Spleen (tissue), 11 donors: ENCODE measurements around the gene CYP19A1. TPM values are rescaled to one million over a fixed set of nuclear protein-coding genes. Genes with fewer than 3 reads are reported as not detected.

Experiments used
- DNase-seq: peaks from one replicate; pipeline ENCODE4 v3.0.0-alpha.2; 2020
- H3K27ac ChIP-seq, 8 donors: fragments of 200-600 bp; sonication (generic) in 7 of 8; 1 replicate in 4 of 8; 2 replicates in 4 of 8; pipeline versions ENCODE4 v1.5.0 to v1.8.0; 2016 to 2021; ENCODE audit warnings: inconsistent platforms in 4 of 8, mild to moderate bottlenecking in 4 of 8, moderate library complexity in 1 of 8
- H3K27me3 ChIP-seq, 7 donors: fragments of 200-600 bp; sonication (generic) in 6 of 7; replicated peaks in 1 of 7; 1 replicate in 4 of 7; 2 replicates in 3 of 7; pipeline versions ENCODE4 v1.5.0 to v1.8.0; 2016 to 2021; ENCODE audit warnings: inconsistent platforms in 3 of 7, mild to moderate bottlenecking in 1 of 7
- H3K36me3 ChIP-seq, 6 donors: fragments of 200-600 bp; sonication (generic) in 5 of 6; 1 replicate in 4 of 6; 2 replicates in 2 of 6; pipeline versions ENCODE4 v1.5.0 to v1.8.0; 2016 to 2021; ENCODE audit warnings: inconsistent platforms in 2 of 6
- H3K4me1 ChIP-seq, 6 donors: fragments of 200-600 bp; sonication (generic) in 5 of 6; 1 replicate in 3 of 6; 2 replicates in 3 of 6; pipeline versions ENCODE4 v1.5.0 to v1.8.0; 2016 to 2021; ENCODE audit warnings: inconsistent platforms in 3 of 6
- H3K4me3 ChIP-seq, 8 donors: fragments of 200-600 bp; sonication (generic) in 7 of 8; 1 replicate in 4 of 8; 2 replicates in 4 of 8; pipeline versions ENCODE4 v1.5.0 to v1.8.0; 2016 to 2021; ENCODE audit warnings: inconsistent platforms in 4 of 8, mild to moderate bottlenecking in 4 of 8, moderate library complexity in 2 of 8
- H3K9me3 ChIP-seq, 8 donors: fragments of 200-600 bp; sonication (generic) in 7 of 8; 1 replicate in 4 of 8; 2 replicates in 4 of 8; pipeline versions ENCODE4 v1.5.0 to v1.8.0; 2016 to 2021; ENCODE audit warnings: inconsistent platforms in 4 of 8
- POLR2A ChIP-seq, 3 donors: fragments of 450-650 bp; IDR thresholded peaks; one replicate each; pipeline ENCODE4 v1.5.1; 2017; ENCODE audit warnings: antibody characterized with exemption in 3 of 3, mild to moderate bottlenecking in 1 of 3
- POLR2AphosphoS5 ChIP-seq, 3 donors: sonication (generic); formaldehyde crosslinking; IDR thresholded peaks; one replicate each; pipeline ENCODE4 v1.5.1; 2017; ENCODE audit warnings: antibody characterized with exemption in 3 of 3
- WGBS, 5 donors: extraction: QIAGEN DNeasy Blood & Tissue Kit in 3 of 5; methylation state at CpG; one replicate each; pipeline versions ENCODE4 v1.1.5 to v1.1.7; 2013 to 2018; 5-methylcytosine and 5-hydroxymethylcytosine counted together
- intact Hi-C: fragments of 100-400 bp; cut with DNase I; formaldehyde crosslinking; loops from one replicate; pipeline ENCODE4 v1.15.0; 2023; ENCODE audit warnings: low total_unique reads
- polyA plus RNA-seq, 3 donors: library from polyadenylated mRNA; stranded (reverse); fragments of 200-250 nt; gene quantifications; one replicate each; pipeline ENCODE4 v1.2.1, GENCODE V29; 2013
- total RNA-seq, 7 donors: library from RNA; depleted of rRNA in 3 of 7; stranded (reverse); fragments of >200 nt in 3 of 7; fragmentation: NEBNext Ultra II Directional in 4 of 7; extraction: Animal tissue kit (Norgen Biotek cat#: 25700) in 4 of 7; gene quantifications; one replicate each; pipeline versions ENCODE4 v1.1.0 to v1.2.1, GENCODE V29; 2016 to 2021
- TF ChIP-seq, protein P1 (sequence below), 11 experiments: fragments of 200-600 bp in 7 of 11; fragments of 450-650 bp in 4 of 11; sonication (generic) in 4 of 11; IDR thresholded peaks in 8 of 11; conservative IDR thresholded peaks in 3 of 11; 1 replicate in 7 of 11; 2 replicates in 4 of 11; pipeline versions ENCODE4 v1.4.0 to v1.8.0; 2016 to 2021; ENCODE audit warnings: antibody characterized with exemption in 11 of 11, inconsistent platforms in 4 of 11, mild to moderate bottlenecking in 1 of 11
- donor health status: healthy with polysubstance abuse.
- donor health status: DM: no; HTN: no; CAD: no; lungs with moderate emphysema.
- donor health status: DM: no; HTN: no; CAD: no.
- donor health status: Bipolar disorder and iron deficiency.
- donor health status: healthy.
- donor health status: DM: no; HTN: no; CAD: no.
- donor health status: DM: yes; HTN: yes; CAD: no.

CYP19A1 gene
- total and polyA plus RNA-seq, 10 donors: 0.13 to 5.6 (median 0.96) TPM; not detected in 1

DNA sequence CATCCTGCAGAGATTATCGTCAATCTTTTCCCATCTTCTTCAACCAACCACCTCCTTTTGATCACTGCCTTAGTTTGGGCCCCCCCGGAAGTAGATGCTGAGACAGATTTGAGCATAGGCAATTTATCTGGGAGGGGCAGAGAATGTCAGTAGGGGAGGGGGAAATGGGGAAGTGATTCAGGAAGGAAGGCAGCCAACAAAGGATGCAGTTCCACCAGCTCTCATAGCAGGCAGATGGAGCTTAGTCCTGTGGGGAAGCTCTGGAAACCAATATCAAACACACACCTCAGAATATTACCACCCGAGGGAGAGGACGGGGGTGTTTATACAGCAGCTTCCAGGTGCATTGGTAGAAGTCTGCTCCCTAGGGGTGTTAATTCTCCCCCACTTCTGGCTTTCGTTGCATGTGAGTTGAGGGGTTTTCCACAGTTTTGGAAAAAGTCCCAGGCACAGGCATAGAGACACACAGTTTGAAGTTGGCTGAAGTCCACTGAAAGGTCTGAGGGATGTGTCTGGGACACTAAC, 152.2 kb downstream of the CYP19A1 start:
- no peak overlapping the region for H3K4me3 ChIP-seq
- no peak for TF ChIP-seq POLR2A (IDR thresholded peaks at IDR 0.05)
- TF ChIP-seq, protein P1, sequence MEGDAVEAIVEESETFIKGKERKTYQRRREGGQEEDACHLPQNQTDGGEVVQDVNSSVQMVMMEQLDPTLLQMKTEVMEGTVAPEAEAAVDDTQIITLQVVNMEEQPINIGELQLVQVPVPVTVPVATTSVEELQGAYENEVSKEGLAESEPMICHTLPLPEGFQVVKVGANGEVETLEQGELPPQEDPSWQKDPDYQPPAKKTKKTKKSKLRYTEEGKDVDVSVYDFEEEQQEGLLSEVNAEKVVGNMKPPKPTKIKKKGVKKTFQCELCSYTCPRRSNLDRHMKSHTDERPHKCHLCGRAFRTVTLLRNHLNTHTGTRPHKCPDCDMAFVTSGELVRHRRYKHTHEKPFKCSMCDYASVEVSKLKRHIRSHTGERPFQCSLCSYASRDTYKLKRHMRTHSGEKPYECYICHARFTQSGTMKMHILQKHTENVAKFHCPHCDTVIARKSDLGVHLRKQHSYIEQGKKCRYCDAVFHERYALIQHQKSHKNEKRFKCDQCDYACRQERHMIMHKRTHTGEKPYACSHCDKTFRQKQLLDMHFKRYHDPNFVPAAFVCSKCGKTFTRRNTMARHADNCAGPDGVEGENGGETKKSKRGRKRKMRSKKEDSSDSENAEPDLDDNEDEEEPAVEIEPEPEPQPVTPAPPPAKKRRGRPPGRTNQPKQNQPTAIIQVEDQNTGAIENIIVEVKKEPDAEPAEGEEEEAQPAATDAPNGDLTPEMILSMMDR (IDR thresholded peaks at IDR 0.05 in 8 of 11, conservative IDR thresholded peaks at IDR 0.05 in 3 of 11): no peak
- no peak for TF ChIP-seq POLR2AphosphoS5 (IDR thresholded peaks at IDR 0.05)
- peak overlapping the region in 5 of 8 donors; percentile 26 to 84 (median 69) for H3K27ac ChIP-seq
- H3K4me1 ChIP-seq: peaks cover 0 to 63% (median 38%) of the 10 kb centered on the region in 6 donors
- WGBS, 5 donors: 30 to 53% (median 37%) methylated on average over 5 of the region's 5 CpGs
- DNase-seq: no peak
- no peaks in the 10 kb centered on the region for H3K27me3 ChIP-seq
- no peaks in the 10 kb centered on the region for H3K36me3 ChIP-seq
- intact Hi-C loops: no loop called here
- no peaks in the 10 kb centered on the region for H3K9me3 ChIP-seq

DNA sequence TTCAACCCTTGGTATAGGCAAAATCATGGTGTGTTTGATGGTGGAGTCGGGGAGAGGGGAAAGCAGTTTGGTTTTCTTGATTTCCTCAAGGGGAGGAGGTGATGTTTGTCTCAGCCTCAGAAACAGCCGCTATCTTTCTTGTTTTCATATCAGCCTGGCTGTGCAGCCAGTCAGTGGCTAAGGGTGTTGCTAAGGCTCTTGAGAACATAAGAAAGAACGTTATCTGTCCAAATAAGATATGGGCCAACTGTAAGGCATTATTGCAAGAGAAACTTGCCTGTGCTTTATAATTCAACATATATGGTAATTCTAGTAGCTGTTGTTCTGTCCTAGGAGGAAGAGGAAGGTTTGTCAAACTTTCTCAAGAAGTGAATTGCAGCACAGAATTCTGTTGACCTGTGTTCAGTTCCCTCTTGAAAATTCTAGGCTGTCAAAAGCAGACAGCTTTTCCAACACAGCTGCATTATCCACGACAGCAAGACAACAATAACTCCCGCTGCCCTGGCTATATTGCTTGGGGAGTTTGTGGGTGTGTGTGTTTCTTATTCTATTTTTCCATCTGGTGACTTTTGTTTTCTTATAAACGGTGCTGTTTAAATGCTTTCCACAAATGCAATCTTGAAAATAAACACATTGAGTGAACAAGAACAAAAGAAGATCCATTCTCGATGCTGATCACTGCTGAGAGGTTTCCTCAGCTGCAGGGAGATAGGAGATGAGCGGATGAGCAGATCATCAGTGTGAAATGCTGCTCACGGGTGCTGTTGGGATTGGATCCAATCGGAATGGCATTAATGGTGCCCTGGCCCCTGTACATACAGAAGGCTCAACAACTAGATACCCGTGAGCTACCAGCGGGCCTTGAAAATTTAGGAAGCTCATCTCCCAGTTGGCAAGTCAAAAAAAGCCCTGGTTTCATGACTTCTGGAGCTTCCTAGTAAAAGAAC, 152.9 kb downstream of the CYP19A1 start:
- peaks cover 0 to 56% (median 35%) of the 10 kb centered on the region in 6 donors for H3K4me1 ChIP-seq
- no peaks in the 10 kb centered on the region for H3K9me3 ChIP-seq
- H3K4me3 ChIP-seq: no peak overlapping the region
- H3K27me3 ChIP-seq: no peaks in the 10 kb centered on the region
- 61 to 75% (median 67%) methylated on average over 12 of the region's 12 CpGs for WGBS, 5 donors
- DNase-seq: no peak
- intact Hi-C loops: no loop called here
- TF ChIP-seq, protein P1 (IDR thresholded peaks at IDR 0.05 in 8 of 11, conservative IDR thresholded peaks at IDR 0.05 in 3 of 11): no peak
- no peak for TF ChIP-seq POLR2A (IDR thresholded peaks at IDR 0.05)
- H3K36me3 ChIP-seq: no peaks in the 10 kb centered on the region
- H3K27ac ChIP-seq: peak overlapping the region in 6 of 8 donors; percentile 4 to 84 (median 69)

DNA sequence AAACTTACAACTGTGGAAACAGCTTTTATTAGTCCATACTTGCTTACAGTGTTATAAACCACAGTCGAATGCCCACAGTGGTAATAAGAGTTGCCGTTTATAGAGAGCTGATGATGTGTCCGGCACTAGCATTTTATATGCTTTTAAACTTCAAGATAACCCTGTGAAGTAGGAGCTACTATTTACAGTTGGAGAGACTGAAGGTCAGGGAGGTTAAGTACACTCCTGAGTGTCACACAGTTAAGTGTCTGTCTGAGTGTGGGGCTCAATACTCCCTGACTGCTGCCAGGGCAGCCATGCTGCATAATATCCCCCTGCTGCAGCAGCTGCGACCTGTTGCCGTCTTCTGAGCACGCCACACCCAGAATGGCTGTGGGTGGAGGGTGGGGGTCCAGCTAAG, 153.8 kb downstream of the CYP19A1 start:
- Histone ChIP-seq H3K9me3 (no peaks in the 10 kb centered on the region), H3K27me3 (no peaks in the 10 kb centered on the region), H3K36me3 (no peaks in the 10 kb centered on the region), H3K4me1 (peaks cover 0 to 47% (median 26%) of the 10 kb centered on the region in 6 donors), H3K27ac (peak overlapping the region in 6 of 8 donors; percentile 4 to 84 (median 69)), H3K4me3 (no peak overlapping the region)
- intact Hi-C loops: no loop called here
- TF ChIP-seq, protein P1 (IDR thresholded peaks at IDR 0.05 in 8 of 11, conservative IDR thresholded peaks at IDR 0.05 in 3 of 11): no peak
- no peak for TF ChIP-seq POLR2AphosphoS5 (IDR thresholded peaks at IDR 0.05)
- TF ChIP-seq POLR2A (IDR thresholded peaks at IDR 0.05): no peak
- WGBS, 5 donors: 64 to 77% (median 68%) methylated on average over 6 of the region's 6 CpGs
- no peak for DNase-seq

DNA sequence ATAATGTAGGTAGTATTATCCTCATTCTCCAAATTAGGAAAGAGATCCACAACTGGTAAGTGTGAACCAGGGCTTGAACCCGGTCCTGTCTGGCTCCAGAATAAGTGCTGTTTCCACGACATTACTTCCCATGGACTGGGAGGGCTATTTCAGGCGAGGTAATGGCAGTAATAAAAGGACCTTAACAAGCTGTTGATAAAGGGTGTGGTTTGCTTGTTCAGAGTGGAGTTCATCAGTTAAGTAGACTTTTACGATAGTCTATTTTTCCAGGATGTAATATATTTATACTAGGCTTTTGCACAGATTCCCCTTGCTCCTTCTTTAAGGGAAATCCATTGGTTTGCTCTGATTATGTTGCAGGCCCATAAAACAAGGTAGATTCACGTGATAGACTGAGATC, 155.3 kb downstream of the CYP19A1 start:
- intact Hi-C loops: no loop called here
- no peak for TF ChIP-seq POLR2AphosphoS5 (IDR thresholded peaks at IDR 0.05)
- no peak for TF ChIP-seq POLR2A (IDR thresholded peaks at IDR 0.05)
- TF ChIP-seq, protein P1 (IDR thresholded peaks at IDR 0.05 in 8 of 11, conservative IDR thresholded peaks at IDR 0.05 in 3 of 11): no peak
- Histone ChIP-seq H3K9me3 (no peaks in the 10 kb centered on the region), H3K4me3 (no peak overlapping the region), H3K27me3 (no peaks in the 10 kb centered on the region), H3K27ac (no peak overlapping the region), H3K4me1 (peaks cover 0 to 34% (median 17%) of the 10 kb centered on the region in 6 donors), H3K36me3 (no peaks in the 10 kb centered on the region)
- WGBS, 5 donors: 82 to 95% (median 87%) methylated on average over 5 of the region's 5 CpGs
- no peak for DNase-seq
